Skeletal muscle tissue (tissue), 4 donors: ENCODE data around the gene TIMM13. TPM values are rescaled to one million over a fixed set of nuclear protein-coding genes. Genes with fewer than 3 reads are reported as not detected.
A peak's percentile ranks its signal among the peaks of the same experiment; 100 is the strongest.

Source experiments
- H3K27ac ChIP-seq: one replicate; pipeline ENCODE4 v1.7.0; 2013; ENCODE audit warnings: mild to moderate bottlenecking, low read depth, low read length, inconsistent platforms
- H3K27me3 ChIP-seq, 3 donors: one replicate each; pipeline ENCODE4 v1.7.0; 2013; ENCODE audit warnings: low read length in 3 of 3; ENCODE audit not compliant: control insufficient read depth in 3 of 3, insufficient read depth in 3 of 3
- H3K36me3 ChIP-seq, 3 donors: one replicate each; pipeline ENCODE4 v1.7.0; 2013; ENCODE audit warnings: low read length in 3 of 3; ENCODE audit not compliant: control insufficient read depth in 3 of 3, insufficient read depth in 3 of 3
- H3K4me1 ChIP-seq, 3 donors: one replicate each; pipeline ENCODE4 v1.7.0; 2013; ENCODE audit warnings: low read length in 3 of 3, mild to moderate bottlenecking in 3 of 3; ENCODE audit not compliant: control insufficient read depth in 3 of 3, insufficient read depth in 3 of 3
- H3K4me3 ChIP-seq, 3 donors: one replicate each; pipeline ENCODE4 v1.7.0; 2013; ENCODE audit warnings: low read length in 3 of 3
- H3K9ac ChIP-seq, 3 donors: one replicate each; pipeline ENCODE4 v1.7.0; 2013; ENCODE audit warnings: low read length in 3 of 3, mild to moderate bottlenecking in 3 of 3, moderate library complexity in 2 of 3, low read depth in 1 of 3
- H3K9me3 ChIP-seq, 3 donors: one replicate each; pipeline ENCODE4 v1.7.0; 2013; ENCODE audit warnings: low read length in 3 of 3; ENCODE audit not compliant: control insufficient read depth in 3 of 3
- total RNA-seq: library from RNA; depleted of rRNA; stranded (reverse); fragments of >200 nt; gene quantifications from one replicate; pipeline ENCODE4 v1.2.3, GENCODE V29; 2014
- donor health status: Osteomylitis.

The TIMM13 gene
- total RNA-seq, 1 donor from 2014 or later: 29.7 TPM

GRCh38 chr19:2454962-2455850 lies 27.8 kb upstream of the TIMM13 start:
- Histone ChIP-seq H3K9ac (peak overlapping the region; percentile 43 to 86 (median 86)), H3K27ac (no peak overlapping the region), H3K36me3 (no peaks in the 10 kb centered on the region), H3K4me1 (peaks cover 8 to 11% (median 8%) of the 10 kb centered on the region in 3 donors), H3K4me3 (peak overlapping the region; percentile 69 to 79 (median 69)), H3K27me3 (no peaks in the 10 kb centered on the region), H3K9me3 (no peaks in the 10 kb centered on the region)

DNA sequence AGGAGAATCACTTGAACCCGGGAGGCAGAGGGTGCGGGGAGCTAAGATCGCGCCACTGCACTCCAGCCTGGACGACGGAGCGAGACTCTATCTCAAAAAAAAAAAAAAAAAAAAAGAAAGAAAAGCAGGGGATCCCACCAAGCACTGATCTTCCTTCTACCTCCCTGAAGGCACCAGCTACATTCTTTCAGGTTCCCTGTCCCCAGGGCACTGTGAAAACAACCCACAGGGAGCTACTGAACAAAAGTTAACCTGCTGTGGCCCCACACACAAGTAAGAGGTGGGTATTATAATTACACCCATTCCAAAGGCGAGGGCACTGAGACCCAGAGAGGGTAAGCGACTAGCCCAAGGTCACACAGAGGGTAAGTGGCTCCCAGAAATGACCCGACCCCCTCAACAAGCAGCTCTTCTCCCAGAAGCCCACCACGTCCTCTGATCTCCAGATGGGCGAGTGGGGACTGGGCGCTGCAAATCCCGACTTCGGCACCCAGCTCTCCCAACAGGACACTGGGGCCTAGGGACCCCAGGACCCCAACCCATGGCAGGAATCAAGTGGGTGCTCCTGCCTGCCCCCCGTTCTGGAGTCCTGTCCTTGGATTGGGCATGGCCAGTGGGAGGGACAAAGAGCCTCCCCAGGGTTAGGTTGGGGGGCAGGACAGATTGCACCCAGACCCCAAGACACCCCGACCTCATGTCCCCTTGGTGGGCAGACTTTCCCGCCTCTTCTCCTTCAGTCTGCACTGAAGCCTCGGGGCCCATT lies 27.0 kb upstream of the TIMM13 start:
- Histone ChIP-seq H3K4me3 (no peak overlapping the region), H3K9me3 (no peaks in the 10 kb centered on the region), H3K27ac (no peak overlapping the region), H3K36me3 (no peaks in the 10 kb centered on the region), H3K4me1 (peaks cover 8 to 11% (median 8%) of the 10 kb centered on the region in 3 donors), H3K9ac (no peak overlapping the region), H3K27me3 (no peaks in the 10 kb centered on the region)

DNA sequence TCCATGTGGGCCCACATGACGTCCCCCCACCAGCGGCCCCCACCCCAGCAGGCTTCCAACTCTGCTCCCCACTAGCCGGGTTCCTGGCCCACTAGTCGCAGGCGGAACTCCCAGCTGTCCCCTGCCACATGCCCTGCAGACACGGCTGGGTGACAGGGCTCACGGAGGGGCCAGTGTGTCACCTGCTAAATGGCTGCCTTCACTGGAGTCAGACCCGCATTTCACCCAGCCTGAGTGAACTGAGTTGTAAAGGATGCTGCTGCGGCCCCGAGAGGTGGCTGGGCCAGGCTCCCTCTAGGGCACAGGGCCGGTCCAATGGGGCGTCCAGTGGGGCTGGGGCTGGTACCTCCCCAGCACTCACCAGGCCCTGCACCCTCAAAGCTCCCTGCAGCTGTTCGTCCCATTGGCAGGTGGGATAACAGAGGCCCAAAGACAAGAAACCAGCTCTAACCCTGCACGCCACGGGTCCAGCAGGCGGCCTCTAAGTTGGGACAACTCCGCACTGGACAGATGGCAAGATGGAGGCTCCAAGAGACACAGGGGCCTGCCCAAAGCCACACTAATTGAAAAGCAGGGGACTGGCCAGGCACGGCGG lies 26.1 kb upstream of the TIMM13 start:
- H3K27ac ChIP-seq: no peak overlapping the region
- H3K27me3 ChIP-seq: no peaks in the 10 kb centered on the region
- no peak overlapping the region for H3K9ac ChIP-seq
- H3K9me3 ChIP-seq: no peaks in the 10 kb centered on the region
- H3K4me1 ChIP-seq: peaks cover 8 to 11% (median 8%) of the 10 kb centered on the region in 3 donors
- no peak overlapping the region for H3K4me3 ChIP-seq
- no peaks in the 10 kb centered on the region for H3K36me3 ChIP-seq

DNA sequence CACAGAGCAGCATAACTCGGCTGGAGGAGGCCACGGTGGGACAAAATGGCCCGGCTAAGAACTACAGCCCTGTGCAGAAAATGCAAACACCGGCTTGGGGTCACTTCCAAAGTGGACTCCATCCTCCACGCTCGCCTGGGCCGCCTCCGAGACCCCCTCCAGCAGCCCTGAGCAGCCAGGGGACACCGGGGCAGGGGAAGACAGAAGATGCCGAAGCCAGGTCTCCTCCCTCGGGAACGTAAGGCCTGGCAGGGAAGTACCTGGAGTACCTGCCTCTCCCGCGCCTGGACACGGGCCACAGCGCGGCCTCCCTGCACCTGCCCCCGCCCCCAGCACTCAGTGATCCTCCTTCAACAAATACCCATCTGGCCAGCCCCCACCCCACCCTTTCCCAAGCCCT lies 24.4 kb upstream of the TIMM13 start:
- Histone ChIP-seq H3K4me3 (no peak overlapping the region), H3K27ac (no peak overlapping the region)

DNA sequence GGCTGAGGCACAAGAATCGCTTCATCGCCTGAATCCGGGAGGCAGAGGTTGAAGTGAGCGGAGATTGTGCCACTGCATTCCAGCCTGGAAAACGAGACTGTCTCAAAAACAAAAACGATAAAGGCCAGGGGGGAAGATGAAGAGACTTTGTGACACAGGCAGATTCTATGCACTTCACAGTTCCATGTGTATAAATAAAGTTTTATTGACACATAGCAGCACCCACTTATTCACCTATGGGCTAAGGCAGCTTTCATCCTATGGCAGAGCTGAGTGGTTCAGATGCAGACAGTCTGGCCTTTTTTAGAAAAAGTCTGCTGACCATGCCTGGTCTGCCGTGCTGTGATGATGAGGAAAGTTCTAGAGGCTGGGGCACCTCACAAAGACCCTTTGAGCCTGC lies 23.8 kb upstream of the TIMM13 start:
- Histone ChIP-seq H3K27me3 (no peaks in the 10 kb centered on the region), H3K4me1 (peaks cover 13 to 16% (median 14%) of the 10 kb centered on the region in 3 donors), H3K27ac (no peak overlapping the region), H3K4me3 (no peak overlapping the region), H3K9me3 (no peaks in the 10 kb centered on the region), H3K9ac (no peak overlapping the region), H3K36me3 (no peaks in the 10 kb centered on the region)

More for the DNA sequence above, 24.4 kb upstream of the TIMM13 start:
- Histone ChIP-seq H3K4me1 (peaks cover 12 to 15% (median 15%) of the 10 kb centered on the region in 3 donors), H3K27me3 (no peaks in the 10 kb centered on the region), H3K9ac (no peak overlapping the region), H3K36me3 (no peaks in the 10 kb centered on the region), H3K9me3 (no peaks in the 10 kb centered on the region)

- H3K27ac ChIP-seq: no peak overlapping the region
- H3K4me1 ChIP-seq: peaks cover 4 to 9% (median 6%) of the 10 kb centered on the region in 3 donors
- H3K27me3 ChIP-seq: no peaks in the 10 kb centered on the region
- H3K4me3 ChIP-seq: no peak overlapping the region
- H3K36me3 ChIP-seq: peaks cover 0 to 2% (median 0%) of the 10 kb centered on the region in 3 donors
- no peaks in the 10 kb centered on the region for H3K9me3 ChIP-seq
- no peak overlapping the region for H3K9ac ChIP-seq
These were observed 21.6 kb upstream of the TIMM13 start for GRCh38 chr19:2449019-2449418.

DNA sequence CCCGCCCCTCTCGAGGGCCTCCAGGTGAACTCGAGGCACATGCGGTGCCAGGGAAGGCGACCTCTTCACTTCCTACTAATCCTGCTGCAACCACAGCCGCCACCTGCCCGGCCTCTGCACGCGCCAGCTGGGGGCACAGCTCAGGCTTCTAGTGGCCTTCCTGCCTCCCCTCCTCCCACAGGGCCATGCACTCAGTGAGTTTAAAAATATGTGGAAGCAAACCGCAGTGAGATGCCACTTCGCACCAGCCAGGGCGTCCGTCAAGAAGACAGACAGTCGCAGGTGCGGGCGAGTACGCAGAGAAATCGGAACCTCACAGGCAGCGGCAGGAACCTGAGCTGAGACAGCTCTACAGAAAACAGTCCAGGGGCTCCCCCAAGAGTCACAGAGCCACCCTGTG lies 19.0 kb upstream of the TIMM13 start:
- H3K9me3 ChIP-seq: no peaks in the 10 kb centered on the region
- H3K4me3 ChIP-seq: no peak overlapping the region
- H3K4me1 ChIP-seq: peaks cover 4 to 9% (median 6%) of the 10 kb centered on the region in 3 donors
- H3K9ac ChIP-seq: peak overlapping the region in 2 of 3 donors; percentile 28 to 53
- H3K27ac ChIP-seq: peak overlapping the region; percentile 79
- no peaks in the 10 kb centered on the region for H3K27me3 ChIP-seq
- H3K36me3 ChIP-seq: peaks cover 0 to 8% (median 5%) of the 10 kb centered on the region in 3 donors

GRCh38 chr19:2444251-2445002 lies 17.0 kb upstream of the TIMM13 start:
- H3K9ac ChIP-seq: no peak overlapping the region
- no peak overlapping the region for H3K27ac ChIP-seq
- H3K4me1 ChIP-seq: peaks cover 4 to 9% (median 6%) of the 10 kb centered on the region in 3 donors
- peaks cover 0 to 9% (median 5%) of the 10 kb centered on the region in 3 donors for H3K36me3 ChIP-seq
- no peaks in the 10 kb centered on the region for H3K27me3 ChIP-seq
- no peak overlapping the region for H3K4me3 ChIP-seq
- no peaks in the 10 kb centered on the region for H3K9me3 ChIP-seq

DNA sequence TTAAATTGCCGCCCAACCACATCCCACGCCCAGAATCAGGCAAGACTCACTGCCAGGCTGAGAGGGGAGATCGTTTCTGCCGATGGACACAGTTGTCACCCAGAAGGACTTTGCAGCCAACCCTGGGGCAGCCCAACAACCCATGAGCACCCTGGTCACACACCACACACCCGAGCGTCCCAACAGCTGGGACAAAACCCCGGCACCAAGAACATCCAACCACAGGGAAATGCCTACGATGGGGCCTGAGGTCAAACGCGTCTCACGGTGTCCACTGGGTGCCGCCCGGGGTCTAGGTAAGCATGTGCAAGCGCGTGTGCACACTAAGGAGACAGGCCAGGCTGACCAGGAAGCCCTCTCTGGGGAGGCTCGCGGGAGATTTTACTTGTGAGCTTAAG lies 16.4 kb upstream of the TIMM13 start:
- Histone ChIP-seq H3K9ac (no peak overlapping the region), H3K36me3 (peaks cover 0 to 9% (median 5%) of the 10 kb centered on the region in 3 donors), H3K9me3 (no peaks in the 10 kb centered on the region), H3K4me3 (no peak overlapping the region), H3K27me3 (no peaks in the 10 kb centered on the region), H3K4me1 (peaks cover 4 to 9% (median 6%) of the 10 kb centered on the region in 3 donors), H3K27ac (no peak overlapping the region)
